ENCODE measurements around the gene OXSR1. TPM values are rescaled to one million over a fixed set of nuclear protein-coding genes. Genes with fewer than 3 reads are reported as not detected.
A peak's percentile ranks its signal among the peaks of the same experiment; 100 is the strongest.
"Not testable (repeated sequence)": the region's sequence is repeated elsewhere in the genome, so short reads cannot be mapped to it uniquely, and the experiment has no call there.

Gene OXSR1
- total RNA-seq, 1 experiment from 2014 or later, result 81.3 TPM

- peak; percentile 9 for DNase-seq (ENCODE audit: low read depth)
Measured at GRCh38 chr3:38165722-38166387, 518 bp downstream of the OXSR1 start.

- no peak for DNase-seq (ENCODE audit: low read depth)
Measured at GRCh38 chr3:38167591-38167990, 2.3 kb downstream of the OXSR1 start.

GRCh38 chr3:38168151-38169026, 3.1 kb downstream of the OXSR1 start:
- peak; percentile 79 for DNase-seq (ENCODE audit: low read depth)

- peak; percentile 81 for DNase-seq (ENCODE audit: low read depth)
Measured at GRCh38 chr3:38169027-38169317, 3.6 kb downstream of the OXSR1 start.

- DNase-seq (ENCODE audit: low read depth), result no peak
Measured at GRCh38 chr3:38170722-38171121, 5.4 kb downstream of the OXSR1 start.

DNA sequence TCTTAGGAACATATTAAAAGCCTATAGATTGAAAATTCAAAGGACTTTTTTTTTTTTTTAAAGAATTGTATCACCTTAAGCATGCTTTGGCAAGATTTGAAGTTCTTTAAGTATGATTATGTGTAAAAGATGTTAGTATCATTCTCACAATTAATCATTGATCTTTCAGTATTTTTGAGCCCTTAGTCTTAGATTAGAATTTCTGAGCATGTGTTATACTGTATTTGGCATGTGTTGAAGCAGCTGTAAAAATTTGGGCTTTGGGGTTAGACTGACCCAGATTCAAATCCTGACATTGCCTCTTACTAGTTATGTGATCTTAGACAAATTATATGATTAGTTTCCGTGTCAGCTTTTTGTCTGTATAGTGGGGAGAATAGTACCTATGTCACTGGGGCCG, 6.3 kb downstream of the OXSR1 start:
- DNase-seq (ENCODE audit: low read depth), result no peak

DNA sequence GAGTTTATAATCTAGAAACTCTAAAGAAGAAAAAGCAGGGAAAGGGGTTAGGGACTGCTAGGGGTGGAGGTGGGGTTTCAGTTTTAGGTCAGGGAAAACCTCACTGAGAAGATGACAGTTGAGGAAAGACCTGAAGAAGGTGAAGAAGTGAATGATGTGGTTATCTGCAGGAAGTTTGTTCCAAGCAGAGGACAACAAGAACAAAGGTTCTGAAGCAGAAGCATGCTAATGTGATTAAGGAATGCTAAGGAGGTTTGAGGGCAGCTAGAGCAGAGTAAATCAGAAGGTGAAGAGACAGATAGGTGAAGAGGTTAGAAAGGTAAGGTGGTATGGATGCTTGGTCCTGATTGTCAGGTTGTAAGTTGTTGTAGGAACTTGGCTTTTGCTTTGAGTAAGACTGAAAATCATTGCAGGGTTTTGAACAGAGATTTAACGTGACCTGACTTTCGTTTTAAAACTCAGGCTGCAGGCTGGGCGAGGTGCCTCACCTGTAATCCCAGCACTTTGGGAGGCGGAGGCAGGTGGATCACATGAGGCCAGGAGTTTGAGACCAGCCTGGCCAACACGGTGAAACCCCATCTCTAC, 8.6 kb downstream of the OXSR1 start:
- DNase-seq (ENCODE audit: low read depth), result no peak

GRCh38 chr3:38177181-38177580, 11.8 kb downstream of the OXSR1 start:
- DNase-seq (ENCODE audit: low read depth), result no peak

DNA sequence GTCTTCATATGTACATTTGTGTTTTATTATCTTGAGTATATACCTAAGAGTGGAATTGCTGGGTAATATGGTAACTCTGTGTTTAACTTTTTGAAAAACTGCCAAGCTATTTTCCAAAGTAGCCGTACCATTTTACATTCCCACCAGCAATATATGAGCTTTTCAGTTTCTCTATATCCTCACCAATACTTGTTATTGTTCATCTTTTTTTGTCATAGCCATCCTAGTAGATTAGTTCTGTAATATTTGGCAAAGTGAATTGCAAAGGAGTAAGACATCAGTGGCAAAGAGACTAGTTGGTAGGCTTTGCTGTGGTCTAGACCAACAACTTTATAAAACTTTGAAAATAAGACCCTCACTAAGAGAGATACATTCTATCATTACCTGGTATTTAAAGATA, 21.4 kb downstream of the OXSR1 start:
- DNase-seq (ENCODE audit: low read depth), result no peak

- peak; percentile 47 for DNase-seq (ENCODE audit: low read depth)
Measured at GRCh38 chr3:38190481-38190881, 25.1 kb downstream of the OXSR1 start.

DNA sequence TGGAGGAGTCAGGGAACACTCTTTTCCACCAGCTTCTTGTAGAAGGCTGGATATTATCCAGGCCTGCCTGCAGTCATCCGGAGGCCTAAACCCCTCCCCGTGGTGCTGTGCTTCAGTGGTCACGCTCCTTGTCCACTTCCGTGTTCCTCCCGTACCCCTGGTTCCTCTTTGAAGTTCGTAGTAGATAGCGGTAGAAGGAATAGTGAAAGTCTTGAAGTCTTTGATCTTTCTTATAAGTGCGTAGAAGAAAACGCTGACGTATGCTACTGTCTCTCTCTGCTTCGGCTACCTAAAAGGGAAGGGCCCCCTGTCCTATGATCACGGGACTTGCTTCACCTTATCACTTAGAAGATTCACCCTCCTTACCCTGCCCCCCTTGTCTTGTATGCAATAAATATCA, 37.6 kb downstream of the OXSR1 start:
- DNase-seq (ENCODE audit: low read depth), result not testable (repeated sequence)

DNA sequence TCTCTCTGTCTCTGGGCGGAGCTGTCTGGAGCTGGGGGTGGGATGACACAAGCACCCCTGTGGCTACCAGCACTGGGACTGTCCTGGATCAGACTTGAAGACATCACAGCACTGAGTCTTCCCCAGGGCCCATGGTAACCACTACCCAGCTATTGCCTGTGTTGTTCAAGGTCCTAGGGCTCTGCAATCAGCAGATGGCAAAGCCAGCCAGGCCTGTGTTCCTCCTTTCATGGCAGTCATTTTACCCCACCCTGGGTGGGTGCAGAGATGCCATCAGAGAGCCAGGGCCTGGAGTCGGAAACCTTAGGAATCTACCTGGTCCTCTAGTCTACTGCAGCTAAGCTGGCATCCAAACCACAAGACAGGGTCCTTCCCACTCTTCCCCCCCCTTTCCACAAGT, 38.4 kb downstream of the OXSR1 start:
- no peak for DNase-seq (ENCODE audit: low read depth)

DNA sequence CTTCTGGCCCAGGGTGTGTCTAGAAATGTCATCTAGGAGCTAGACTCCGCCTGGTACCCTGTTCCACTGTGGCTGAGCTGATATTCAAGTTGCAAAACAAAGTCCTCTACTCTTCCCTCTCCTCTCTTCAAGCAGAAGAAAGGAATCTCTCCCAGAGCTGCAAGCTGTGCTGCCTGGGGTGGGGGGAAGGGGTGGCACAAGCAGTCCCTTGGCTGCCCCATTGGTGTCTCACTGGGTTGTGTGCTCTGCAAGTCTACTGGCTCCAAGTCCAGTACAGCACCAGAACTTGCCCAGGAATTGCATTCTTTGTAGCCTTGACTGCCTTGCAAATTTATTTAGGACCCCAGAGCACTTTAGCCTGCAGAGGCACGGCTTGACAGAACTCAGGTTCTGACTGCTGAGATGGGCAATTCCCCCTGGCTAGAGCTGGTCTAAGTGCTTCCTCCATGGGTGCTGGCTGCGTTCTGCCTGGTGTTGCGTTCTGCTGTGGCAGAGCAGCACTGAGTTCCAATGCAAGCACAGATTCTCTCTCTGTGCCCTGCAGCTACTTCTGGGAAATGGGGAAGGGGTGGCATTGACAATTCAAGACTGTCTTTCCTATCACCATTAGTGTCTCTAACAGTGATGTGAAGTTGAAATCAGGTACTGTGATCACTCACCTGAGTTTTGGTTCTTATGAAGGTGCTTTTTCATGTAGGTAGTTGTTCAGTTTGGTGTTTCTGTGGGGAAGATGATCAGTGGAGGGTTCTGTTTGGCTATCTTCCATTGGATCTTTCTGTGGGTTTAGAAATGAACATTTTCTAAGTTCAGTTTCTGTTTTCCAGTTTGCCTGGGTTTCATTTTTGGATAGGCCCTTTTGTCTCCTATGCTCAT, 39.5 kb downstream of the OXSR1 start:
- no peak for DNase-seq (ENCODE audit: low read depth)

DNA sequence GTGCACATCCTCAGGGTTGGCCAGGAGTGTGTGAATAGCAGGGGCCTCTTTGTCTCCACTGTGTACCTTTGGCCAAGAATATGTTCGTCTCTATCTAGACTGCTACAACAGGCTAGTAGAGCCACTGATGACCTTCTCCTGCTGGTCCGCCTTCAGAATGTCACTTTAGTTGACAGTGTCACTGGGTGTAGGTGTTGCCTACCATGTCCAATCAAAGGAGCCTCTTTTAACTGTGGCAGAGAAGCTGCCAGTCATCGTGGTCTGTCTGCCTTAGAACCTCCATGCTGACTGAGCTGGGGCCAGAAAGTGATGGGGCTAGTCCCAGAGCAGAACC, 40.1 kb downstream of the OXSR1 start:
- no peak for DNase-seq (ENCODE audit: low read depth)

DNA sequence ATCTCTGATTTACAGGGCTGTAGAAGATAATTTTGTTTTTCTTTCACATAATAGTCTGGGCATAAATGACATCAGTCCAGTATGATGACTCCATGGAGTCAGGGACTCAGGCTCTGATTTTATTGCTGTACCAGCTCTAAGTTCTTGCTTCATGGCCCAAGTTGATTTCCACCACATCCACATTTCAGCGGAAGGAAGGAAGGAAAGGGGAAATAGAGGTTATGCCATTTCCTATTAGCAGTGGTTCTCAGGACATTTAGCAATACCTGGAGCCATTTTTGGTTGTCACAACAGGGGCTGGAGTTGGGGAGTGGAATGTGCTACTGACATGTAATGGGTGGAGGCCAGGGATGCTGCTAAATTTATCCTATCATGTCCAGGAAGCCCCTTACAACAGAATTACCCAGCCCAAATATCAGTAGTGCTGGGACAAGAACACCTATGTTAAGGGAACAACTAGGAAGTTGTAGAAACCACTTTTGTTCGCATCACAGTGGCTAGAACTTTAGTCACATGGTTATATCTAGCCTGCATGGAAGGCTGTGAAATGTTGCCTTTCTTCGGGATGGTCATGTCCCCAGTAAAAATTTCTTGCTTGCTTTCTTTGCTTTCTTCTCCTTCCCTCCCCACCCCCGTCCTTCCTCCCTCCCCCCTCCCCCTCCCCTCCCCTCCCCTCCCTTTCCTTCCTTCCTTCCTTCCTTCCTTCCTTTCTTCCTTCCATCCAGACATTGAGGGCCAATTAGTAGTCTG, 42.1 kb downstream of the OXSR1 start:
- no peak for DNase-seq (ENCODE audit: low read depth)

GRCh38 chr3:38210141-38210757, 44.9 kb downstream of the OXSR1 start:
- DNase-seq (ENCODE audit: low read depth), result no peak

GRCh38 chr3:38212141-38212540, 46.8 kb downstream of the OXSR1 start:
- DNase-seq (ENCODE audit: low read depth), result no peak

GRCh38 chr3:38214560-38214959, 49.2 kb downstream of the OXSR1 start:
- no peak for DNase-seq (ENCODE audit: low read depth)

- DNase-seq (ENCODE audit: low read depth), result no peak
Measured at GRCh38 chr3:38219609-38220197, 54.4 kb downstream of the OXSR1 start.

GRCh38 chr3:38221005-38221404, 55.7 kb downstream of the OXSR1 start:
- no peak for DNase-seq (ENCODE audit: low read depth)
